ENCODE data around the gene EEIG2. TPM values are rescaled to one million over a fixed set of nuclear protein-coding genes. Genes with fewer than 3 reads are reported as not detected.

Gene EEIG2
- total RNA-seq, 1 donor from 2014 or later, result 7.1 TPM

- H3K27ac Mint-ChIP-seq (ENCODE audit: unreplicated experiment), result no peak overlapping the region
- no peak for TF ChIP-seq EZH2 (IDR thresholded peaks at IDR 0.05; ENCODE audit: insufficient read depth, low read length)
- TF ChIP-seq CTCF (IDR thresholded peaks at IDR 0.05; ENCODE audit: insufficient read depth, low read depth, low read length), result no peak
- no peaks in the 10 kb centered on the region for H3K36me3 ChIP-seq (ENCODE audit: insufficient read depth, low read length)
- peaks cover 10% of the 10 kb centered on the region for H3K4me1 Mint-ChIP-seq (ENCODE audit: low read depth, unreplicated experiment)
- no peak overlapping the region for H2AFZ ChIP-seq (ENCODE audit: low read depth, low read length)
- FAIRE-seq (no peak), DNase-seq (ENCODE audit: low read depth) (peak; percentile 29)
- H3K4me3 ChIP-seq (ENCODE audit: insufficient read depth, low read depth, low read length), result no peak overlapping the region
- H3K27me3 Mint-ChIP-seq (ENCODE audit: low read depth, unreplicated experiment), result no peaks in the 10 kb centered on the region
- peak overlapping the region; percentile 28 for H3K9ac ChIP-seq (ENCODE audit: low read length)
- no peaks in the 10 kb centered on the region for H3K9me3 Mint-ChIP-seq (ENCODE audit: unreplicated experiment)
- H3K9me3 ChIP-seq (ENCODE audit: insufficient read depth, low read depth, low read length), result no peaks in the 10 kb centered on the region
- no peaks in the 10 kb centered on the region for H4K20me1 ChIP-seq (ENCODE audit: insufficient read depth, low read length)
- H3K27me3 ChIP-seq (ENCODE audit: insufficient read depth, low read length), result no peaks in the 10 kb centered on the region
- peaks cover 4% of the 10 kb centered on the region for H3K79me2 ChIP-seq (ENCODE audit: insufficient read depth, low read length)
- peaks cover 23% of the 10 kb centered on the region for H3K4me1 ChIP-seq (ENCODE audit: insufficient read depth, low read length)
- no peaks in the 10 kb centered on the region for H3K36me3 Mint-ChIP-seq (ENCODE audit: low read depth, unreplicated experiment)
- H3K4me2 ChIP-seq (ENCODE audit: low read length), result peak overlapping the region; percentile 38
- H3K27ac ChIP-seq (ENCODE audit: low read depth, low read length), result peak overlapping the region; percentile 53
- H3K4me3 Mint-ChIP-seq (ENCODE audit: unreplicated experiment), result no peak overlapping the region
These were observed 30.5 kb downstream of the EEIG2 start for GRCh38 chr1:108590441-108590840.

- Histone ChIP-seq H3K79me2 (ENCODE audit: insufficient read depth, low read length) (peaks cover 4% of the 10 kb centered on the region), H3K9ac (ENCODE audit: low read length) (peak overlapping the region; percentile 28), H3K4me2 (ENCODE audit: low read length) (peak overlapping the region; percentile 38), H2AFZ (ENCODE audit: low read depth, low read length) (no peak overlapping the region), H3K36me3 (ENCODE audit: insufficient read depth, low read length) (no peaks in the 10 kb centered on the region), H3K9me3 (ENCODE audit: insufficient read depth, low read depth, low read length) (no peaks in the 10 kb centered on the region), H3K27me3 (ENCODE audit: insufficient read depth, low read length) (no peaks in the 10 kb centered on the region), H3K4me1 (ENCODE audit: insufficient read depth, low read length) (peaks cover 19% of the 10 kb centered on the region), H3K4me3 (ENCODE audit: insufficient read depth, low read depth, low read length) (no peak overlapping the region), H4K20me1 (ENCODE audit: insufficient read depth, low read length) (no peaks in the 10 kb centered on the region), H3K27ac (ENCODE audit: low read depth, low read length) (peak overlapping the region; percentile 53)
- no peaks in the 10 kb centered on the region for H3K36me3 Mint-ChIP-seq (ENCODE audit: low read depth, unreplicated experiment)
- TF ChIP-seq EZH2 (IDR thresholded peaks at IDR 0.05; ENCODE audit: insufficient read depth, low read length) (no peak), CTCF (IDR thresholded peaks at IDR 0.05; ENCODE audit: insufficient read depth, low read depth, low read length) (no peak)
- H3K4me3 Mint-ChIP-seq (ENCODE audit: unreplicated experiment), result no peak overlapping the region
- FAIRE-seq (peak; percentile 83), DNase-seq (ENCODE audit: low read depth) (peak; percentile 97)
- H3K9me3 Mint-ChIP-seq (ENCODE audit: unreplicated experiment), result no peaks in the 10 kb centered on the region
- H3K27me3 Mint-ChIP-seq (ENCODE audit: low read depth, unreplicated experiment), result no peaks in the 10 kb centered on the region
- peaks cover 5% of the 10 kb centered on the region for H3K4me1 Mint-ChIP-seq (ENCODE audit: low read depth, unreplicated experiment)
- no peak overlapping the region for H3K27ac Mint-ChIP-seq (ENCODE audit: unreplicated experiment)
These were observed 31.1 kb downstream of the EEIG2 start for GRCh38 chr1:108590957-108591356.

GRCh38 chr1:108591466-108591865 lies 31.6 kb downstream of the EEIG2 start:
- no peaks in the 10 kb centered on the region for H3K9me3 Mint-ChIP-seq (ENCODE audit: unreplicated experiment)
- peaks cover 4% of the 10 kb centered on the region for H3K79me2 ChIP-seq (ENCODE audit: insufficient read depth, low read length)
- no peaks in the 10 kb centered on the region for H3K27me3 ChIP-seq (ENCODE audit: insufficient read depth, low read length)
- peak overlapping the region; percentile 53 for H3K27ac ChIP-seq (ENCODE audit: low read depth, low read length)
- FAIRE-seq, result no peak
- H3K27ac Mint-ChIP-seq (ENCODE audit: unreplicated experiment), result no peak overlapping the region
- H3K4me1 ChIP-seq (ENCODE audit: insufficient read depth, low read length), result peaks cover 19% of the 10 kb centered on the region
- H3K4me3 ChIP-seq (ENCODE audit: insufficient read depth, low read depth, low read length), result no peak overlapping the region
- peaks cover under 1% of the 10 kb centered on the region for H3K4me1 Mint-ChIP-seq (ENCODE audit: low read depth, unreplicated experiment)
- no peaks in the 10 kb centered on the region for H3K9me3 ChIP-seq (ENCODE audit: insufficient read depth, low read depth, low read length)
- H3K27me3 Mint-ChIP-seq (ENCODE audit: low read depth, unreplicated experiment), result no peaks in the 10 kb centered on the region
- H3K36me3 ChIP-seq (ENCODE audit: insufficient read depth, low read length), result no peaks in the 10 kb centered on the region
- H3K4me3 Mint-ChIP-seq (ENCODE audit: unreplicated experiment), result no peak overlapping the region
- no peaks in the 10 kb centered on the region for H3K36me3 Mint-ChIP-seq (ENCODE audit: low read depth, unreplicated experiment)
- no peak for DNase-seq (ENCODE audit: low read depth)
- TF ChIP-seq EZH2 (IDR thresholded peaks at IDR 0.05; ENCODE audit: insufficient read depth, low read length), result no peak
- no peak for TF ChIP-seq CTCF (IDR thresholded peaks at IDR 0.05; ENCODE audit: insufficient read depth, low read depth, low read length)
- peak overlapping the region; percentile 38 for H3K4me2 ChIP-seq (ENCODE audit: low read length)
- no peaks in the 10 kb centered on the region for H4K20me1 ChIP-seq (ENCODE audit: insufficient read depth, low read length)
- H3K9ac ChIP-seq (ENCODE audit: low read length), result peak overlapping the region; percentile 28
- peak overlapping the region; percentile 29 for H2AFZ ChIP-seq (ENCODE audit: low read depth, low read length)
